ENCODE data around the gene PCDH9.

DNA sequence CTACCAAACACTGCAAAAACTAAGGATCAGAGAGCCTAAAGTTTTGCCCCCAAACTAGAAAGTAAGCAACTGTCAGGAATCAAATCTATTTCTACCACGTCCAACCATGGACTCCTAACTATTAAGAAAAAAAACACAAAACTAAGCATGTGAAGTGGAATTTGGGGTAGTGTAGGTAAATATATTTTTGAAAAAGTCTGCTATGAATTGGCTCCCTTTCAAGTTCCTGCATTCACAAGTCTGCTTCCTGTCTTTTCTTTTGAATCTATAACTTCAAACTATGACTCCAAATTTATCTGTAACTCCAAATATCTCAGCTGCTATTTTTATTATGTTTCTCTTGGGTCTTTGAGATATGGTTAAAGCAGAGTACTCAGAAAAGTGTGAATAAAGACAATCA is 47.0 kb downstream of the PCDH9 start:
- TF ChIP-seq POLR2A (IDR thresholded peaks at IDR 0.05; ENCODE audit: low read depth, low read length) (no peak), CHD1 (IDR thresholded peaks at IDR 0.05; ENCODE audit: low read depth, low read length) (no peak), CEBPB (IDR thresholded peaks at IDR 0.05; ENCODE audit: low read depth, low read length) (no peak), RFX5 (IDR thresholded peaks at IDR 0.05; ENCODE audit: low read depth, low read length) (no peak), RAD21 (IDR thresholded peaks at IDR 0.05; ENCODE audit: low read length) (no peak), RCOR1 (IDR thresholded peaks at IDR 0.05; ENCODE audit: insufficient replicate concordance, low read length) (no peak), FOS (IDR thresholded peaks at IDR 0.05; ENCODE audit: low read depth, low read length) (no peak), BHLHE40 (IDR thresholded peaks at IDR 0.05; ENCODE audit: low read depth, low read length) (no peak)
- TF ChIP-seq, protein P1, sequence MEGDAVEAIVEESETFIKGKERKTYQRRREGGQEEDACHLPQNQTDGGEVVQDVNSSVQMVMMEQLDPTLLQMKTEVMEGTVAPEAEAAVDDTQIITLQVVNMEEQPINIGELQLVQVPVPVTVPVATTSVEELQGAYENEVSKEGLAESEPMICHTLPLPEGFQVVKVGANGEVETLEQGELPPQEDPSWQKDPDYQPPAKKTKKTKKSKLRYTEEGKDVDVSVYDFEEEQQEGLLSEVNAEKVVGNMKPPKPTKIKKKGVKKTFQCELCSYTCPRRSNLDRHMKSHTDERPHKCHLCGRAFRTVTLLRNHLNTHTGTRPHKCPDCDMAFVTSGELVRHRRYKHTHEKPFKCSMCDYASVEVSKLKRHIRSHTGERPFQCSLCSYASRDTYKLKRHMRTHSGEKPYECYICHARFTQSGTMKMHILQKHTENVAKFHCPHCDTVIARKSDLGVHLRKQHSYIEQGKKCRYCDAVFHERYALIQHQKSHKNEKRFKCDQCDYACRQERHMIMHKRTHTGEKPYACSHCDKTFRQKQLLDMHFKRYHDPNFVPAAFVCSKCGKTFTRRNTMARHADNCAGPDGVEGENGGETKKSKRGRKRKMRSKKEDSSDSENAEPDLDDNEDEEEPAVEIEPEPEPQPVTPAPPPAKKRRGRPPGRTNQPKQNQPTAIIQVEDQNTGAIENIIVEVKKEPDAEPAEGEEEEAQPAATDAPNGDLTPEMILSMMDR (conservative IDR thresholded peaks at IDR 0.05; ENCODE audit: low read depth, low read length) = no peak
- TF ChIP-seq, protein P2, sequence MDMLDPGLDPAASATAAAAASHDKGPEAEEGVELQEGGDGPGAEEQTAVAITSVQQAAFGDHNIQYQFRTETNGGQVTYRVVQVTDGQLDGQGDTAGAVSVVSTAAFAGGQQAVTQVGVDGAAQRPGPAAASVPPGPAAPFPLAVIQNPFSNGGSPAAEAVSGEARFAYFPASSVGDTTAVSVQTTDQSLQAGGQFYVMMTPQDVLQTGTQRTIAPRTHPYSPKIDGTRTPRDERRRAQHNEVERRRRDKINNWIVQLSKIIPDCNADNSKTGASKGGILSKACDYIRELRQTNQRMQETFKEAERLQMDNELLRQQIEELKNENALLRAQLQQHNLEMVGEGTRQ (IDR thresholded peaks at IDR 0.05; ENCODE audit: low read depth, low read length) = no peak
- TF ChIP-seq, protein P3, sequence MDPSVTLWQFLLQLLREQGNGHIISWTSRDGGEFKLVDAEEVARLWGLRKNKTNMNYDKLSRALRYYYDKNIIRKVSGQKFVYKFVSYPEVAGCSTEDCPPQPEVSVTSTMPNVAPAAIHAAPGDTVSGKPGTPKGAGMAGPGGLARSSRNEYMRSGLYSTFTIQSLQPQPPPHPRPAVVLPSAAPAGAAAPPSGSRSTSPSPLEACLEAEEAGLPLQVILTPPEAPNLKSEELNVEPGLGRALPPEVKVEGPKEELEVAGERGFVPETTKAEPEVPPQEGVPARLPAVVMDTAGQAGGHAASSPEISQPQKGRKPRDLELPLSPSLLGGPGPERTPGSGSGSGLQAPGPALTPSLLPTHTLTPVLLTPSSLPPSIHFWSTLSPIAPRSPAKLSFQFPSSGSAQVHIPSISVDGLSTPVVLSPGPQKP (IDR thresholded peaks at IDR 0.05; ENCODE audit: borderline replicate concordance, low read depth, low read length) = no peak

Data from IMR-90 (cell line).